A673 (cell line): ENCODE results near the gene EIF3I. TPM values are rescaled to one million over a fixed set of nuclear protein-coding genes. Genes with fewer than 3 reads are reported as not detected.

ENCODE experiments used
- BruUV-seq: library from RNA; stranded (reverse); fragments of 400-500 nt; replicated peaks from 2 replicates; lab custom pipeline; 2021; lab: Mats Ljungman, UMichigan
- CTCF ChIA-PET: fragments of 300-600 bp; sonication (Branson Sonifier 250); formaldehyde crosslinking; loops from one replicate; lab custom pipeline; 2022; ENCODE audit warnings: antibody characterized with exemption; lab: Charles Lee
- POLR2A ChIA-PET: fragments of 300-600 bp; sonication (Branson Sonifier 250); formaldehyde crosslinking; loops from one replicate; lab custom pipeline; 2022; ENCODE audit warnings: antibody characterized with exemption; ENCODE audit not compliant: low non-redundant PET; lab: Charles Lee
- DNase-seq: peaks from one replicate; pipeline ENCODE4 v3.0.0-alpha.2; 2015; ENCODE audit warnings: low spot score
- H3K27ac ChIP-seq: fragments of 200-600 bp; sonication (generic); 2 replicates; pipeline ENCODE4 v1.5.1; 2016; ENCODE audit warnings: mixed run types, low read depth, mild to moderate bottlenecking, mixed read lengths, antibody characterized with exemption, low read length; ENCODE audit not compliant: poor library complexity, severe bottlenecking
- H3K27me3 ChIP-seq: fragments of 200-600 bp; sonication (generic); replicated peaks from 2 replicates; pipeline ENCODE4 v1.6.1; 2017; ENCODE audit warnings: mixed run types, low read depth, mild to moderate bottlenecking, mixed read lengths, antibody characterized with exemption, low read length; ENCODE audit not compliant: insufficient read depth, poor library complexity
- H3K36me3 ChIP-seq: fragments of 200-600 bp; sonication (generic); 2 replicates; pipeline ENCODE4 v1.6.1; 2016; ENCODE audit warnings: mixed run types, mild to moderate bottlenecking, mixed read lengths, antibody characterized with exemption, low read length; ENCODE audit not compliant: insufficient read depth, poor library complexity, severe bottlenecking
- H3K4me1 ChIP-seq: fragments of 200-600 bp; sonication (generic); 2 replicates; pipeline ENCODE4 v1.6.1; 2017; ENCODE audit warnings: mixed run types, mild to moderate bottlenecking, mixed read lengths, antibody characterized with exemption, low read length; ENCODE audit not compliant: insufficient read depth, poor library complexity, severe bottlenecking
- H3K4me3 ChIP-seq: fragments of 200-600 bp; sonication (generic); 2 replicates; pipeline ENCODE4 v1.5.1; 2016; ENCODE audit warnings: low read depth, mixed run types, mild to moderate bottlenecking, mixed read lengths, low read length; ENCODE audit not compliant: poor library complexity, severe bottlenecking
- H3K9me3 ChIP-seq: fragments of 200-600 bp; sonication (generic); 2 replicates; pipeline ENCODE4 v1.6.1; 2016; ENCODE audit warnings: mixed run types, low read depth, mild to moderate bottlenecking, mixed read lengths, antibody characterized with exemption, low read length; ENCODE audit not compliant: poor library complexity, severe bottlenecking
- EZH2 ChIP-seq: fragments of 200-600 bp; sonication (generic); IDR thresholded peaks from 2 replicates; pipeline ENCODE4 v1.6.1; 2017; ENCODE audit warnings: borderline replicate concordance, low read depth, mild to moderate bottlenecking, mixed read lengths, antibody characterized with exemption, low read length; ENCODE audit not compliant: poor library complexity, severe bottlenecking
- intact Hi-C: fragments of 100-400 bp; cut with micrococcal nuclease; formaldehyde crosslinking; loops from one replicate; pipeline ENCODE4 v1.10.0; 2022; ENCODE audit not compliant: unreplicated experiment
- total RNA-seq: library from RNA; stranded (reverse); gene quantifications from 2 replicates; pipeline ENCODE4 v1.2.3, GENCODE V29; 2021
- TF ChIP-seq, protein P1 (sequence below): fragments of 300-800, 200-600 bp; sonication (generic); conservative IDR thresholded peaks from 2 replicates; pipeline ENCODE4 v1.5.1; 2017; ENCODE audit warnings: low read depth, mild to moderate bottlenecking, antibody characterized with exemption, low read length, moderate library complexity, mixed read lengths

EIF3I gene
- total RNA-seq, 1 experiment from 2014 or later: 298 TPM

DNA sequence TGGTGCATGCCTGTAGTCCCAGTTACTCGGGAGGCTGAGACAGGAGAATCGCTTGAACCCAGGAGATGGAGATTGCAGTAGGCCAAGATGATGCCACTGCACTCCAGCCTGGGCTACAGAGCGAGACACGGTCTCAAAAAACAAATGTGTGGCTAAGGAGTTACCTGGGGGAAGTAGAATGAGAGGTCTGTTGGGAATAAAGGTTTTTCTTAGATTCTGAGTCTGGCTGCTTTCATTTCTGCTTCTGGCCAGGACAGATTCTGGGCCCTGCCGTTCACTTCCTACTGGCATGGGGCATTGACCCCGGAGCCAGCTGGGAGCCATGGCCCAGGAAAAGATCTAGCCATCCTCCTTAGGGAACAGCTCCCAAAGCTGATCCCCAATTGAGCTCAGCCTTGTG is 13.7 kb upstream of the EIF3I start:
- no peaks in the 10 kb centered on the region for H3K9me3 ChIP-seq
- H3K27ac ChIP-seq: no peak overlapping the region
- H3K4me3 ChIP-seq: no peak overlapping the region
- POLR2A ChIA-PET: no interaction called here
- BruUV-seq: no TSS peak
- TF ChIP-seq EZH2: no peak
- TF ChIP-seq, protein P1, sequence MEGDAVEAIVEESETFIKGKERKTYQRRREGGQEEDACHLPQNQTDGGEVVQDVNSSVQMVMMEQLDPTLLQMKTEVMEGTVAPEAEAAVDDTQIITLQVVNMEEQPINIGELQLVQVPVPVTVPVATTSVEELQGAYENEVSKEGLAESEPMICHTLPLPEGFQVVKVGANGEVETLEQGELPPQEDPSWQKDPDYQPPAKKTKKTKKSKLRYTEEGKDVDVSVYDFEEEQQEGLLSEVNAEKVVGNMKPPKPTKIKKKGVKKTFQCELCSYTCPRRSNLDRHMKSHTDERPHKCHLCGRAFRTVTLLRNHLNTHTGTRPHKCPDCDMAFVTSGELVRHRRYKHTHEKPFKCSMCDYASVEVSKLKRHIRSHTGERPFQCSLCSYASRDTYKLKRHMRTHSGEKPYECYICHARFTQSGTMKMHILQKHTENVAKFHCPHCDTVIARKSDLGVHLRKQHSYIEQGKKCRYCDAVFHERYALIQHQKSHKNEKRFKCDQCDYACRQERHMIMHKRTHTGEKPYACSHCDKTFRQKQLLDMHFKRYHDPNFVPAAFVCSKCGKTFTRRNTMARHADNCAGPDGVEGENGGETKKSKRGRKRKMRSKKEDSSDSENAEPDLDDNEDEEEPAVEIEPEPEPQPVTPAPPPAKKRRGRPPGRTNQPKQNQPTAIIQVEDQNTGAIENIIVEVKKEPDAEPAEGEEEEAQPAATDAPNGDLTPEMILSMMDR: no peak
- intact Hi-C loops: no loop called here
- no peaks in the 10 kb centered on the region for H3K4me1 ChIP-seq
- H3K36me3 ChIP-seq: peaks cover 7% of the 10 kb centered on the region
- CTCF ChIA-PET: interaction anchor here (0.5 kb wide), 1 partner anchor 167 kb away, joined by 9 read pairs; no protein-coding TSS in a partner anchor
- no peak for DNase-seq
- H3K27me3 ChIP-seq: no peaks in the 10 kb centered on the region

DNA sequence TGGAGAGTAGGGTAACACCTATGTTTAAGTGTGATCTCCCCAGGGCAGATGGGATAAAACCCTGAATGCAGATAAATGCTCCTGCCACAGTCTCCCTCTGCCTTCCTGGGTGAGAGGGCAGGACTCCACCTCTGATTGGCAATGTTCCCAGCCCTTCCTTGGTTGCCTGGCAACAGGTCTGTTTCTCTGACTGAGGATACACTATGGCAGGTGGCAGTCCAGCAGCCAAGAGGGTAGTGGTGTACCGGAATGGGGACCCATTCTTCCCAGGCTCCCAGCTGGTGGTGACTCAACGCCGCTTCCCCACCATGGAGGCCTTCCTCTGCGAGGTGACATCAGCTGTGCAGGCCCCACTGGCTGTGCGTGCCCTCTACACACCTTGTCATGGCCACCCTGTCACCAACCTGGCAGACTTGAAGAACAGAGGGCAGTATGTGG is 13.3 kb upstream of the EIF3I start, which contains the start of gene DCDC2B:
DCDC2B (plus strand) TSS at position 199 of the 438 bp plus-strand sequence; CDS start at position 204, 5 bp downstream.
- H3K9me3 ChIP-seq: no peaks in the 10 kb centered on the region
- no peaks in the 10 kb centered on the region for H3K4me1 ChIP-seq
- no peak within 1 kb of the TSS for H3K27ac ChIP-seq
- H3K27me3 ChIP-seq: no peaks in the 10 kb centered on the region
- ChIA-PET POLR2A (no interaction called here), CTCF (no interaction called here)
- intact Hi-C loops: no loop called here
- BruUV-seq: no TSS peak
- no peak within 1 kb of the TSS for H3K4me3 ChIP-seq
- peaks cover 7% of the 10 kb centered on the region for H3K36me3 ChIP-seq
- no peak for TF ChIP-seq EZH2
- TF ChIP-seq, protein P1: no peak
- DNase-seq: peak; percentile 46

DNA sequence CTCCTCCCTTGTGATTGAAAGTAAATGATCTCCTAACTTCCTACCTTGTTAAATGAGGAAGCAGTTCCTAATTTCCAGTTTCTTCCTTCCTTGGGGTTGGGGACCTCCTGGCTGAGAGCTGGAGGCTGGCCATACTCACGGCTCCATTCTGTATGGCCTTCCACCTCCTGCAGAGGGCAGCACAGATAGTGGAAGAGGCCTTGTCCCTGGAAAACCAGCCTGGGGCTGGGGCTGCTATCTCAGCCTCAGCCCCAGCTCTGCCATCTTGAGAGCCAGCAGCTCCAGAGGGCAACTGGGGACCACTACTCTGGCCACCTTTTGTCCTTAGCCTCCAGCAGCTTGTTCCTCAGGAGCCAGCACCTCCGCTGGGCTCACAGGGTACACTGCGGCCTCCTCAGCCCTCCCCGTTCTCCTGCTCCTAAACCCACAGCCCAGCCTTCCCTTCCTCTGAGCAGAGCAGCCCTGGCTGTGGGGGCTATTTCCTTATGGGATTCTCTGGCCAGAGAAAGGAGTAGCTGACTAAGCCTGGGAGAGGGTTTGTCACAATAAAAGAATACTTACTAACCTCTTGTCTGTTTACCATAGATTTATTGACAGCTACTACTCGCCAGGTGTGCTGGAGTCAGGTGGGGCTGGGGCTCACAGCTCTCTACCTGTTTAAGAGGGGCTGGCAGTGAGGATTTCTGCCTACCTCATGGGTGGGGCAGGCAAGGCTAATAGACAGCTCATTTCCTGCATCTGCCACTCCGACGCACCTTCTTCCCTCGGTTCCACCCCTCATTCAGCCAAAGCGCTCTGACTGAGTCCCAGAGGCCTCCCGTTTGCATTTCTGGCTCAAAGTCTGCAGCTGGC is 6.4 kb upstream of the EIF3I start:
- H3K27me3 ChIP-seq: no peaks in the 10 kb centered on the region
- CTCF ChIA-PET: interaction anchor here (0.7 to 1.3 kb wide), 4 partner anchors 15 to 1735 kb away, joined by 4 read pairs; partner anchors contain the start of gene CCDC28B
- peaks cover 5% of the 10 kb centered on the region for H3K4me1 ChIP-seq
- no peak overlapping the region for H3K27ac ChIP-seq
- no peaks in the 10 kb centered on the region for H3K9me3 ChIP-seq
- TF ChIP-seq EZH2: no peak
- TF ChIP-seq, protein P1: peak; percentile 85
- POLR2A ChIA-PET: no interaction called here
- intact Hi-C loops: loop anchor here (5.0 kb wide), 1 partner anchor 196 kb away; no protein-coding TSS in a partner anchor
- DNase-seq: peak; percentile 76
- H3K36me3 ChIP-seq: peaks cover 8% of the 10 kb centered on the region
- H3K4me3 ChIP-seq: no peak overlapping the region
- no TSS peak for BruUV-seq
